ENCODE results near the gene OR13A1.

DNA sequence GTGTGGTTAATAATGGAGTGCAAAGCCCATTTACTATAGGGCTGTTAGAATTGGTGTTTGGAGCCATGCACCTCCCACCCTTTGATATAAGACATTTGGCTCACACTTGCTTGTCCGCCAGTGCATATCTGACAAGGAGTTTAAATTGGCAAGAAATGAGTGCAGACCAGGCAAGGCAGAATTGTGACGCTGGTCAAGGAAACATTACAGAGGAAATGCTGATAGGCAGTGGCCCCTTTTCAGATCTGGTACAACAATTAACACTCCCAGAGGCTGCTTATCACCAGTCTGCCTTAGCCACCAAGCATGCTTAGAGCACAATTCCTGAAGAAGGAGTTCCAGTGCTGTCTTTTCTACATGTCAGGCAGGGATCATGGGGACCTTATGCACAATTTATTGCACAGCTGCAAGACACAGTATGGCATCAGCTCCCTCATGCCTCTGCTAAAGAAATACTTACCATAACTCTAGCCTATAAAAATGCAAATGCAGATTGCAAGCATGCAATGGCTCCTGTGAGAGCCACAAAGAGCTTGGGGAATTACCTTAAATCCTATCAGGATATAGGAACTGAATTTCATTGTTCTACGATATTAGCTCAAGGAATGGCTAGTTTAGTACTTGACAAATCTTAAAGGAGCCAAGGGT lies 35.2 kb downstream of the OR13A1 start:
- no peak for TF ChIP-seq EZH2 (IDR thresholded peaks at IDR 0.05; ENCODE audit: low read depth)
- TF ChIP-seq, protein P1, sequence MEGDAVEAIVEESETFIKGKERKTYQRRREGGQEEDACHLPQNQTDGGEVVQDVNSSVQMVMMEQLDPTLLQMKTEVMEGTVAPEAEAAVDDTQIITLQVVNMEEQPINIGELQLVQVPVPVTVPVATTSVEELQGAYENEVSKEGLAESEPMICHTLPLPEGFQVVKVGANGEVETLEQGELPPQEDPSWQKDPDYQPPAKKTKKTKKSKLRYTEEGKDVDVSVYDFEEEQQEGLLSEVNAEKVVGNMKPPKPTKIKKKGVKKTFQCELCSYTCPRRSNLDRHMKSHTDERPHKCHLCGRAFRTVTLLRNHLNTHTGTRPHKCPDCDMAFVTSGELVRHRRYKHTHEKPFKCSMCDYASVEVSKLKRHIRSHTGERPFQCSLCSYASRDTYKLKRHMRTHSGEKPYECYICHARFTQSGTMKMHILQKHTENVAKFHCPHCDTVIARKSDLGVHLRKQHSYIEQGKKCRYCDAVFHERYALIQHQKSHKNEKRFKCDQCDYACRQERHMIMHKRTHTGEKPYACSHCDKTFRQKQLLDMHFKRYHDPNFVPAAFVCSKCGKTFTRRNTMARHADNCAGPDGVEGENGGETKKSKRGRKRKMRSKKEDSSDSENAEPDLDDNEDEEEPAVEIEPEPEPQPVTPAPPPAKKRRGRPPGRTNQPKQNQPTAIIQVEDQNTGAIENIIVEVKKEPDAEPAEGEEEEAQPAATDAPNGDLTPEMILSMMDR (conservative IDR thresholded peaks at IDR 0.05) = no peak

Data from PC-9 (cell line).